ENCODE measurements around the gene SRPK2.
"Not testable (repeated sequence)": the region's sequence is repeated elsewhere in the genome, so short reads cannot be mapped to it uniquely, and the experiment has no call there.

GRCh38 chr7:105294482-105294881, 94.2 kb downstream of the SRPK2 start:
- not testable (repeated sequence) for TF ChIP-seq ZNF202 (tag by site-specific recombination; IDR thresholded peaks at IDR 0.05; ENCODE audit: borderline replicate concordance); CTCF (tag by site-specific recombination; IDR thresholded peaks at IDR 0.05); GLIS1 (tag by site-specific recombination; IDR thresholded peaks at IDR 0.05); SETDB1 (IDR thresholded peaks at IDR 0.05; ENCODE audit: insufficient read length, low read length); HOXA7 (CRISPR knock-in tag; IDR thresholded peaks at IDR 0.05; ENCODE audit: borderline replicate concordance); ZNF701 (tag by site-specific recombination; IDR thresholded peaks at IDR 0.05); ZNF707 (tag by site-specific recombination; IDR thresholded peaks at IDR 0.05); YY1 (tag by site-specific recombination; IDR thresholded peaks at IDR 0.05); TCF7L2 (IDR thresholded peaks at IDR 0.05; ENCODE audit: borderline replicate concordance, low read depth, low read length); ZBTB48 (tag by site-specific recombination; IDR thresholded peaks at IDR 0.05); ZNF580 (tag by site-specific recombination; IDR thresholded peaks at IDR 0.05)

All from HEK293 (cell line).